Loucy (cell line): Measurements from ENCODE around the gene PCCA.
"Not testable (repeated sequence)": the region's sequence is repeated elsewhere in the genome, so short reads cannot be mapped to it uniquely, and the experiment has no call there.

Experiments
- EZH2phosphoT487 ChIP-seq: fragments of 200-600 bp; IDR thresholded peaks from 2 replicates; pipeline ENCODE4 v1.6.1; 2018; ENCODE audit warnings: antibody characterized with exemption, mild to moderate bottlenecking, moderate library complexity, borderline replicate concordance
- TF ChIP-seq, protein P1 (sequence below): fragments of 200-600 bp; sonication (generic); conservative IDR thresholded peaks from 2 replicates; pipeline ENCODE4 v1.5.1; 2014; ENCODE audit warnings: mild to moderate bottlenecking, antibody characterized with exemption, low read length

DNA sequence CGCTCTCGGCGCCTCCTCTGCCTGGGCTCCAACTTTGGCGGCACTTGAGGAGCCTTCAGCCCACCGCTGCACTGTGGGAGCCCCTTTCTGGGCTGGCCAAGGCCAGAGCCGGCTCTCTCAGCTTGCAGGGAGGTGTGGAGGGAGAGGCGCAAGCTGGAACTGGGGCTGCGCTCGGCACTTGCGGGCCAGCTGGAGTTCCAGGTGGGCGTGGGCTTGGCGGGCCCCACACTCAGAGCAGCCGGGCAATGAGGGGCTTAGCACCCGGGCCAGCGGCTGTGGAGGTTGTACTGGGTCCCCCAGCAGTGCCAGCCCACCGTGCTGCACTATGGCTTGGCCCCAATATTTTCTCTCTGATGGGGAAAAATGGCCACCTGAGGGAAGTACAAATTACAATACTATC lies 193.4 kb downstream of the PCCA start:
- TF ChIP-seq, protein P1, sequence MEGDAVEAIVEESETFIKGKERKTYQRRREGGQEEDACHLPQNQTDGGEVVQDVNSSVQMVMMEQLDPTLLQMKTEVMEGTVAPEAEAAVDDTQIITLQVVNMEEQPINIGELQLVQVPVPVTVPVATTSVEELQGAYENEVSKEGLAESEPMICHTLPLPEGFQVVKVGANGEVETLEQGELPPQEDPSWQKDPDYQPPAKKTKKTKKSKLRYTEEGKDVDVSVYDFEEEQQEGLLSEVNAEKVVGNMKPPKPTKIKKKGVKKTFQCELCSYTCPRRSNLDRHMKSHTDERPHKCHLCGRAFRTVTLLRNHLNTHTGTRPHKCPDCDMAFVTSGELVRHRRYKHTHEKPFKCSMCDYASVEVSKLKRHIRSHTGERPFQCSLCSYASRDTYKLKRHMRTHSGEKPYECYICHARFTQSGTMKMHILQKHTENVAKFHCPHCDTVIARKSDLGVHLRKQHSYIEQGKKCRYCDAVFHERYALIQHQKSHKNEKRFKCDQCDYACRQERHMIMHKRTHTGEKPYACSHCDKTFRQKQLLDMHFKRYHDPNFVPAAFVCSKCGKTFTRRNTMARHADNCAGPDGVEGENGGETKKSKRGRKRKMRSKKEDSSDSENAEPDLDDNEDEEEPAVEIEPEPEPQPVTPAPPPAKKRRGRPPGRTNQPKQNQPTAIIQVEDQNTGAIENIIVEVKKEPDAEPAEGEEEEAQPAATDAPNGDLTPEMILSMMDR: not testable (repeated sequence)
- not testable (repeated sequence) for TF ChIP-seq EZH2phosphoT487
